Neural progenitor cell (in vitro differentiated cells): ENCODE results near the gene GSTA1. TPM values are rescaled to one million over a fixed set of nuclear protein-coding genes. Genes with fewer than 3 reads are reported as not detected.
A peak's percentile ranks its signal among the peaks of the same experiment; 100 is the strongest.
"Not testable (repeated sequence)": the region's sequence is repeated elsewhere in the genome, so short reads cannot be mapped to it uniquely, and the experiment has no call there.

Experiments used
- DNase-seq: peaks from one replicate; pipeline ENCODE4 v3.0.0-alpha.2; 2016; ENCODE audit warnings: low spot score
- H2AFZ ChIP-seq: fragments of 200-600 bp; sonication (generic); replicated peaks from 2 replicates; pipeline ENCODE4 v1.6.1; 2016; ENCODE audit warnings: antibody characterized with exemption
- H3F3A ChIP-seq: fragments of 200-600 bp; sonication (generic); 2 replicates; pipeline ENCODE4 v1.6.1; 2016; ENCODE audit warnings: antibody characterized with exemption, low read depth
- H3K27ac ChIP-seq: fragments of 200-600 bp; sonication (generic); 2 replicates; pipeline ENCODE4 v1.5.1; 2016; ENCODE audit warnings: mild to moderate bottlenecking
- H3K27me3 ChIP-seq: fragments of 200-600 bp; sonication (generic); 2 replicates; pipeline ENCODE4 v1.6.1; 2016; ENCODE audit warnings: mild to moderate bottlenecking, moderate library complexity
- H3K36me3 ChIP-seq: fragments of 200-600 bp; sonication (generic); 2 replicates; pipeline ENCODE4 v1.5.1; 2016
- H3K4me1 ChIP-seq: fragments of 200-600 bp; sonication (generic); 2 replicates; pipeline ENCODE4 v1.6.1; 2016; ENCODE audit warnings: mixed run types
- H3K4me2 ChIP-seq: fragments of 200-600 bp; sonication (generic); 2 replicates; pipeline ENCODE4 v1.6.1; 2016
- H3K4me3 ChIP-seq: fragments of 200-600 bp; sonication (generic); 2 replicates; pipeline ENCODE4 v1.5.1; 2016
- H3K79me2 ChIP-seq: fragments of 200-600 bp; sonication (generic); 2 replicates; pipeline ENCODE4 v1.6.1; 2016; ENCODE audit warnings: low read depth
- H3K9ac ChIP-seq: fragments of 200-600 bp; sonication (generic); 2 replicates; pipeline ENCODE4 v1.6.1; 2016
- H3K9me3 ChIP-seq: fragments of 200-600 bp; sonication (generic); 2 replicates; pipeline ENCODE4 v1.5.1; 2016; ENCODE audit warnings: low read depth
- H4K20me1 ChIP-seq: fragments of 200-600 bp; sonication (generic); 2 replicates; pipeline ENCODE4 v1.6.1; 2016; ENCODE audit warnings: low read depth
- H3K27ac Mint-ChIP-seq: 3 replicates; pipeline ENCODE4 v1.8.0; 2021; ENCODE audit warnings: mixed read lengths
- H3K27me3 Mint-ChIP-seq: 2 replicates; pipeline ENCODE4 v1.8.0; 2022; ENCODE audit warnings: low read depth, mild to moderate bottlenecking, inconsistent platforms, moderate library complexity, mixed read lengths; ENCODE audit not compliant: insufficient read depth
- H3K36me3 Mint-ChIP-seq: 3 replicates; pipeline ENCODE4 v1.8.0; 2021; ENCODE audit warnings: mixed read lengths
- H3K4me1 Mint-ChIP-seq: 3 replicates; pipeline ENCODE4 v1.8.0; 2021; ENCODE audit warnings: mixed read lengths
- H3K4me3 Mint-ChIP-seq: 3 replicates; pipeline ENCODE4 v1.8.0; 2021; ENCODE audit warnings: mild to moderate bottlenecking, moderate library complexity, mixed read lengths
- H3K9me3 Mint-ChIP-seq: 3 replicates; pipeline ENCODE4 v1.8.0; 2020; ENCODE audit warnings: mixed read lengths
- EZH2 ChIP-seq: fragments of 200-600 bp; sonication (generic); IDR thresholded peaks from 2 replicates; pipeline ENCODE4 v1.6.1; 2017; ENCODE audit warnings: antibody characterized with exemption, mild to moderate bottlenecking, moderate library complexity
- EZH2phosphoT487 ChIP-seq: fragments of 200-600 bp; sonication (generic); IDR thresholded peaks from 2 replicates; pipeline ENCODE4 v1.6.1; 2017; ENCODE audit warnings: antibody characterized with exemption
- total RNA-seq: library from RNA; depleted of rRNA; stranded (reverse); fragments of >200 nt; gene quantifications from 2 replicates; pipeline ENCODE4 v1.2.3, GENCODE V29; 2015; ENCODE audit warnings: low replicate concordance
- TF ChIP-seq, protein P1 (sequence below): fragments of 200-600 bp; sonication (generic); IDR thresholded peaks from 2 replicates; pipeline ENCODE4 v1.5.1; 2017; ENCODE audit warnings: antibody characterized with exemption, mild to moderate bottlenecking

Gene GSTA1
- total RNA-seq, 1 donor from 2014 or later, result not detected

DNA sequence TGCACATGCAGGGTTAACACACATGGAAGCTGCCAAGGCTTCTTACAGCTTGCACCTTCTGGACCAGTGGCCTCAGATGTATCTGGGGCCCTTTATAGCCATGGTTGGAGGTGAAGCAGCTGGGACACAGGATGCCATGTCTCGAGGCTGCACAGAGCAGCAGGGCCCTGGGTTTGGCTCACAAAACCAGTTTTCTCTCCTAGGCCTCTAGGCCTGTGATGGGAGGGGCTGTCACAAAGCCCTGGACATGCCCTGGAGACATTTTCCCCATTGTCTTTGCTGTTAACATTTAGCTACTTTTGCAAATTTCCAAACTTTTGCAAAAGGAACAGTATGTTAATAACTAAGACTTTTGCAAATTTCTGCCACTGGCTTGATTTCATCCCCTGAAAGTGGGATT is 18.2 kb upstream of the GSTA1 start:
- Histone ChIP-seq H3K27ac (no peak overlapping the region), H4K20me1 (no peaks in the 10 kb centered on the region), H3K4me1 (no peaks in the 10 kb centered on the region), H3F3A (no peaks in the 10 kb centered on the region), H3K9me3 (no peaks in the 10 kb centered on the region), H3K4me2 (no peak overlapping the region), H3K9ac (no peak overlapping the region), H3K36me3 (no peaks in the 10 kb centered on the region), H3K79me2 (no peaks in the 10 kb centered on the region), H2AFZ (no peak overlapping the region), H3K27me3 (no peaks in the 10 kb centered on the region), H3K4me3 (no peak overlapping the region)
- no peak for DNase-seq
- peaks cover 3% of the 10 kb centered on the region for H3K27me3 Mint-ChIP-seq
- H3K27ac Mint-ChIP-seq, result no peak overlapping the region
- H3K4me1 Mint-ChIP-seq, result no peaks in the 10 kb centered on the region
- H3K36me3 Mint-ChIP-seq, result no peaks in the 10 kb centered on the region
- peaks cover 5% of the 10 kb centered on the region for H3K9me3 Mint-ChIP-seq
- TF ChIP-seq, protein P1, sequence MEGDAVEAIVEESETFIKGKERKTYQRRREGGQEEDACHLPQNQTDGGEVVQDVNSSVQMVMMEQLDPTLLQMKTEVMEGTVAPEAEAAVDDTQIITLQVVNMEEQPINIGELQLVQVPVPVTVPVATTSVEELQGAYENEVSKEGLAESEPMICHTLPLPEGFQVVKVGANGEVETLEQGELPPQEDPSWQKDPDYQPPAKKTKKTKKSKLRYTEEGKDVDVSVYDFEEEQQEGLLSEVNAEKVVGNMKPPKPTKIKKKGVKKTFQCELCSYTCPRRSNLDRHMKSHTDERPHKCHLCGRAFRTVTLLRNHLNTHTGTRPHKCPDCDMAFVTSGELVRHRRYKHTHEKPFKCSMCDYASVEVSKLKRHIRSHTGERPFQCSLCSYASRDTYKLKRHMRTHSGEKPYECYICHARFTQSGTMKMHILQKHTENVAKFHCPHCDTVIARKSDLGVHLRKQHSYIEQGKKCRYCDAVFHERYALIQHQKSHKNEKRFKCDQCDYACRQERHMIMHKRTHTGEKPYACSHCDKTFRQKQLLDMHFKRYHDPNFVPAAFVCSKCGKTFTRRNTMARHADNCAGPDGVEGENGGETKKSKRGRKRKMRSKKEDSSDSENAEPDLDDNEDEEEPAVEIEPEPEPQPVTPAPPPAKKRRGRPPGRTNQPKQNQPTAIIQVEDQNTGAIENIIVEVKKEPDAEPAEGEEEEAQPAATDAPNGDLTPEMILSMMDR, result no peak
- TF ChIP-seq EZH2phosphoT487, result no peak
- no peak for TF ChIP-seq EZH2
- H3K4me3 Mint-ChIP-seq, result no peak overlapping the region

DNA sequence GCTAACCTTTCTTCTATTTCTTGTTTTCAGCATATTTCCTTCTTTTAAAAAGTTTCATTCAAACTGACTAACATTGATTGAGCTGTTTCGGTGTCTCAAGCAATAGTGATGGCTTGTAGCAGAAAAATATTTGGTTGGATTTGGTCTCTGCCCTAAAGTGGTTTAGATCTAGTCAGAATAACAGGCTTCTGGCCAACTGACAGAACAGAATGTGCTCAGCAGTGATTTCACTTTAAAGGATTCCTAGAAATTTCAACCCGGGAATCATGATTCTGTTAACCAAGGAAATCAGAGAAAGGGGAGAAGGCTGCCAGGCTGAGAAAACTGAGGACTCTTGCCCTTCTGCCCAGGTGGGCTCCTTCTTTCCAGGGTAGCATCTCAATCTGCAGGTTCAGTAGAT is 16.6 kb upstream of the GSTA1 start:
- H3K9ac ChIP-seq, result no peak overlapping the region
- H3F3A ChIP-seq, result no peaks in the 10 kb centered on the region
- no peak overlapping the region for H3K4me2 ChIP-seq
- Mint-ChIP-seq H3K27me3 (peaks cover 3% of the 10 kb centered on the region), H3K27ac (no peak overlapping the region), H3K9me3 (peaks cover 5% of the 10 kb centered on the region), H3K4me3 (no peak overlapping the region), H3K36me3 (no peaks in the 10 kb centered on the region), H3K4me1 (no peaks in the 10 kb centered on the region)
- TF ChIP-seq EZH2phosphoT487 (no peak), EZH2 (no peak)
- TF ChIP-seq, protein P1, result no peak
- H2AFZ ChIP-seq, result no peak overlapping the region
- no peaks in the 10 kb centered on the region for H3K79me2 ChIP-seq
- H3K36me3 ChIP-seq, result no peaks in the 10 kb centered on the region
- no peaks in the 10 kb centered on the region for H4K20me1 ChIP-seq
- no peaks in the 10 kb centered on the region for H3K27me3 ChIP-seq
- no peak for DNase-seq
- no peak overlapping the region for H3K4me3 ChIP-seq
- H3K27ac ChIP-seq, result no peak overlapping the region
- H3K4me1 ChIP-seq, result no peaks in the 10 kb centered on the region
- no peaks in the 10 kb centered on the region for H3K9me3 ChIP-seq

DNA sequence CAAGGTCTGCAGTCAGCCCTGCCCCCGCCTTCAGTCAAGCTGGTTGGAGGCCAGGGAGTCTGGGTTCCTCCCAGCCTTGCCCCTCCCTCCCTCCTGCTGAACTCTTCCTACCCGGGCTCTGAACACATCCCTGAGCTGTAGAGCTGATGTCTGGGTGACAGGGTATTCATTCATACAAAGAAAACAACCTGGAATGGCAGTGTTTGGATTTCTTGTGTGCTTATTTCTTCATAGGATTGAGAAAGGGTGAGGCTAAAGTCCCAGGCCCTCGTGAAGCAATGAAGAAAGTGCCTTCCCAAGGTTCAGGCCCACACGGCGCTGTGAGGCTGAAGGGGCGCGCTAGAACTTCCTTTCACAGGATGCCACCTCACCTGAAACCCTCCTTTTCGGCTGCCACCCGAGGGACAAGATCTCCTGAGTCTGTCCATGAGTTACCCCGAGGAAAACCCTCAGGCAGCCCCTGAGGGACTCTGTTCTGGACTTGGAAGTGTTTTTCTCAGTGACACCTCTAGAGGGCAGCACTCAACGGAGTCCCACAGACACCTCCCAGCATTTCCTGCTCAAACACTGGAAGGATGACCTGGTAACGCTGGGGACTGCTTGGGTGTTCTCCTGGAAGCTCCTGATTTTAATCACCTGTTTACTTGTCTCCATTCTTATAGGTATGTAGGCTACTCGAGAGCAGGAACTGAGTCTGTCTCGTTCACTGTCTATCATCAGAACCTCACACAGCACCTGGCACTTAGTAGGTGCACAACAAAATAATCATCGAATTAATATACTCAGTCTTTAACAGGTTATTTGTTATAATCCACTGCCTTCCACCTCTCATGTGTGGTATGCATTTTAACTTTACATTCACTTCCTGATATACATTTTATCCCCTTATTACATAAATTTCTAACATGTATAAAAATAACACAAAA is 11.8 kb upstream of the GSTA1 start:
- Mint-ChIP-seq H3K9me3 (no peaks in the 10 kb centered on the region), H3K4me3 (no peak overlapping the region), H3K27me3 (peaks cover 4% of the 10 kb centered on the region), H3K4me1 (no peaks in the 10 kb centered on the region), H3K27ac (peak overlapping the region; percentile 29), H3K36me3 (no peaks in the 10 kb centered on the region)
- DNase-seq, result peak; percentile 61
- no peaks in the 10 kb centered on the region for H3K27me3 ChIP-seq
- no peak overlapping the region for H3K27ac ChIP-seq
- H3K36me3 ChIP-seq, result no peaks in the 10 kb centered on the region
- H3K9me3 ChIP-seq, result no peaks in the 10 kb centered on the region
- H3F3A ChIP-seq, result no peaks in the 10 kb centered on the region
- no peak for TF ChIP-seq EZH2phosphoT487
- TF ChIP-seq, protein P1, result peak; percentile 72
- H3K79me2 ChIP-seq, result no peaks in the 10 kb centered on the region
- no peaks in the 10 kb centered on the region for H4K20me1 ChIP-seq
- no peak overlapping the region for H3K4me3 ChIP-seq
- H3K4me2 ChIP-seq, result no peak overlapping the region
- H3K9ac ChIP-seq, result no peak overlapping the region
- peak overlapping the region; percentile 64 for H2AFZ ChIP-seq
- H3K4me1 ChIP-seq, result no peaks in the 10 kb centered on the region

DNA sequence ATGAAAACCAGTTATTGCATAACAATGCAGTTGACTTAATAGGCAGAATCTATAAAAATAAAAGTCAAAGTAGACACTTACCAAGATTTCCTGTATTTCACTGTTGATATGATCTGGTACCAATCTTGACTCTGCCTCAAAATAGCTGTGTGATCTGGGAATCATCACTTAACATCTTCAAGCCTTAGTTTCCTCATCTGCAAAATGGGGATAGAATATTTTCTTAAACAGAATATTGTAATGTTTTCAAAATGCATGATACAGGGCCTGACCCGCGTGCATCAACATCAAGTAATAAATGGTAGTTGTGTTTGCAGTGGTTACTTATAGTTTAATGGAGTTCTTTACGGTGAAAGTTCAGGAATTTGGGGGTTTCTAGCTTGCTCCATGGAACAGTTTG is 10.9 kb upstream of the GSTA1 start:
- DNase-seq, H4K20me1 ChIP-seq, H3K9ac ChIP-seq, H3K4me1 ChIP-seq, H3K79me2 ChIP-seq, H3K27me3 ChIP-seq, H3K36me3 Mint-ChIP-seq, H3K4me3 ChIP-seq, H3K4me3 Mint-ChIP-seq, H3K27ac ChIP-seq, H3K4me1 Mint-ChIP-seq, H3K36me3 ChIP-seq, H3K27ac Mint-ChIP-seq, H2AFZ ChIP-seq, H3F3A ChIP-seq, H3K27me3 Mint-ChIP-seq, H3K9me3 Mint-ChIP-seq, H3K4me2 ChIP-seq, H3K9me3 ChIP-seq: not testable (repeated sequence)

DNA sequence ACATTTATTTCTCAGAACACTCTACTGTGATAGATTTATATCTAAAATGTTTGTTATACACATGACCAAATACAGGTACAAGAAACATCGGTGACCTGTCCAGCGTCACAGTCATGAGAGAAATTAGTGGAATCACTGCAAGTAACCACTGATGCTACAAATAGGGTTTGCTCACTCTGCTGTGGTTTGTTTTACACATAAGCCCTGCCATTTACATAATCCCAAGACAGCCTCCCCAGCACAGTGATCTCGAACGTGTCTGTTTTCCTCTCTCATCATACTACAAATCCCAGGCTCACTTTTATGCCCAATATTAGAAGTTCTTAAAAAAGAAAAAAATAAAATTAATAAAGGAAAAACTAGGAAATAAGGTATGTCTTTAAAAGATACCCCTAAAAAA is 6.2 kb upstream of the GSTA1 start:
- not testable (repeated sequence) for H3K27ac ChIP-seq, H3K9ac ChIP-seq, H3K9me3 Mint-ChIP-seq, H3K4me2 ChIP-seq, H3K27me3 Mint-ChIP-seq, H3F3A ChIP-seq, H3K27me3 ChIP-seq, H4K20me1 ChIP-seq, H3K4me3 Mint-ChIP-seq, H3K9me3 ChIP-seq, H3K4me1 ChIP-seq, H3K4me3 ChIP-seq, H3K36me3 ChIP-seq, H3K27ac Mint-ChIP-seq, H3K79me2 ChIP-seq, H3K36me3 Mint-ChIP-seq, H3K4me1 Mint-ChIP-seq, DNase-seq, H2AFZ ChIP-seq
